Choroid plexus epithelial cell (primary cell): Measurements from ENCODE around the gene LRRC45.

Experiments used
- DNase-seq: peaks from one replicate; pipeline ENCODE4 v3.0.0-alpha.2; 2010; ENCODE audit warnings: low read depth
- H3K4me3 ChIP-seq: 2 replicates; pipeline ENCODE4 v1.5.1; 2011; ENCODE audit warnings: low read depth, mild to moderate bottlenecking, control low read depth, low read length, moderate library complexity
- CTCF ChIP-seq: conservative IDR thresholded peaks from 2 replicates; pipeline ENCODE4 v1.5.1; 2011; ENCODE audit warnings: low read depth, mild to moderate bottlenecking, control low read depth, inconsistent platforms, low read length, moderate library complexity

Gene LRRC45

GRCh38 chr17:81999976-82000802 lies 22.9 kb upstream of the LRRC45 start:
- DNase-seq, result no peak
- H3K4me3 ChIP-seq, result no peak overlapping the region
- TF ChIP-seq CTCF, result no peak

- H3K4me3 ChIP-seq, result no peak overlapping the region
- no peak for DNase-seq
- no peak for TF ChIP-seq CTCF
These were observed 22.1 kb upstream of the LRRC45 start for GRCh38 chr17:82000803-82001570.

GRCh38 chr17:82001571-82002056 lies 21.5 kb upstream of the LRRC45 start:
- DNase-seq, result no peak
- no peak for TF ChIP-seq CTCF
- H3K4me3 ChIP-seq, result no peak overlapping the region

GRCh38 chr17:82003411-82004381 lies 19.4 kb upstream of the LRRC45 start:
- no peak overlapping the region for H3K4me3 ChIP-seq
- TF ChIP-seq CTCF, result no peak
- peak; percentile 93 for DNase-seq

- no peak for DNase-seq
- H3K4me3 ChIP-seq, result no peak overlapping the region
- TF ChIP-seq CTCF, result no peak
These were observed 18.3 kb upstream of the LRRC45 start for GRCh38 chr17:82004517-82005455.
